GM12878 (cell line): ENCODE results near the gene AP1M1.

Experiments used
- BHLHE40 ChIP-seq, 2 experiments: fragments of 450-650 bp in 1 of 2; IDR thresholded peaks; 2 replicates each; pipeline ENCODE4 v1.6.1; 2011 to 2017; ENCODE audit warnings: low read depth in 2 of 2, borderline replicate concordance in 1 of 2, improper control_type of control experiment in 1 of 2, low read length in 1 of 2, mild to moderate bottlenecking in 1 of 2
- CHD4 ChIP-seq: fragments of 200-600 bp; sonication (generic); IDR thresholded peaks from 2 replicates; pipeline ENCODE4 v1.6.1; 2016; ENCODE audit warnings: mild to moderate bottlenecking
- E2F4 ChIP-seq: IDR thresholded peaks from 2 replicates; pipeline ENCODE4 v1.6.1; 2012; ENCODE audit warnings: low read depth, low read length, improper control_type of control experiment
- FOXK2 ChIP-seq: fragments of 450-650 bp; IDR thresholded peaks from 2 replicates; pipeline ENCODE4 v1.6.1; 2017; ENCODE audit warnings: mild to moderate bottlenecking, moderate library complexity
- POLR2A ChIP-seq: IDR thresholded peaks from 2 replicates; pipeline ENCODE4 v1.6.1; 2011; ENCODE audit warnings: low read depth, mild to moderate bottlenecking, low read length
- RELA ChIP-seq: fragments of 450-650 bp; IDR thresholded peaks from 2 replicates; pipeline ENCODE4 v1.8.0; 2014; ENCODE audit warnings: borderline replicate concordance; ENCODE audit not compliant: partially characterized antibody
- RFX5 ChIP-seq: IDR thresholded peaks from 2 replicates; pipeline ENCODE4 v1.6.1; 2011; ENCODE audit warnings: low read depth, low read length, improper control_type of control experiment
- SUZ12 ChIP-seq: fragments of 200-600 bp; sonication (generic); IDR thresholded peaks from one replicate; pipeline ENCODE4 v1.6.1; 2018; ENCODE audit warnings: antibody characterized with exemption, mild to moderate bottlenecking; ENCODE audit not compliant: unreplicated experiment
- TF ChIP-seq, protein P1 (sequence below): IDR thresholded peaks from 2 replicates; pipeline ENCODE4 v1.6.1; 2012; ENCODE audit warnings: mild to moderate bottlenecking, low read depth, low read length

GRCh38 chr19:16180611-16181010 lies 17.1 kb upstream of the AP1M1 start:
- TF ChIP-seq RFX5: no peak
- no peak for TF ChIP-seq BHLHE40 (IDR thresholded peaks at IDR 0.05; ENCODE audit: borderline replicate concordance in 1 of 2, low read depth in 2 of 2, low read length in 1 of 2)
- TF ChIP-seq, protein P1, sequence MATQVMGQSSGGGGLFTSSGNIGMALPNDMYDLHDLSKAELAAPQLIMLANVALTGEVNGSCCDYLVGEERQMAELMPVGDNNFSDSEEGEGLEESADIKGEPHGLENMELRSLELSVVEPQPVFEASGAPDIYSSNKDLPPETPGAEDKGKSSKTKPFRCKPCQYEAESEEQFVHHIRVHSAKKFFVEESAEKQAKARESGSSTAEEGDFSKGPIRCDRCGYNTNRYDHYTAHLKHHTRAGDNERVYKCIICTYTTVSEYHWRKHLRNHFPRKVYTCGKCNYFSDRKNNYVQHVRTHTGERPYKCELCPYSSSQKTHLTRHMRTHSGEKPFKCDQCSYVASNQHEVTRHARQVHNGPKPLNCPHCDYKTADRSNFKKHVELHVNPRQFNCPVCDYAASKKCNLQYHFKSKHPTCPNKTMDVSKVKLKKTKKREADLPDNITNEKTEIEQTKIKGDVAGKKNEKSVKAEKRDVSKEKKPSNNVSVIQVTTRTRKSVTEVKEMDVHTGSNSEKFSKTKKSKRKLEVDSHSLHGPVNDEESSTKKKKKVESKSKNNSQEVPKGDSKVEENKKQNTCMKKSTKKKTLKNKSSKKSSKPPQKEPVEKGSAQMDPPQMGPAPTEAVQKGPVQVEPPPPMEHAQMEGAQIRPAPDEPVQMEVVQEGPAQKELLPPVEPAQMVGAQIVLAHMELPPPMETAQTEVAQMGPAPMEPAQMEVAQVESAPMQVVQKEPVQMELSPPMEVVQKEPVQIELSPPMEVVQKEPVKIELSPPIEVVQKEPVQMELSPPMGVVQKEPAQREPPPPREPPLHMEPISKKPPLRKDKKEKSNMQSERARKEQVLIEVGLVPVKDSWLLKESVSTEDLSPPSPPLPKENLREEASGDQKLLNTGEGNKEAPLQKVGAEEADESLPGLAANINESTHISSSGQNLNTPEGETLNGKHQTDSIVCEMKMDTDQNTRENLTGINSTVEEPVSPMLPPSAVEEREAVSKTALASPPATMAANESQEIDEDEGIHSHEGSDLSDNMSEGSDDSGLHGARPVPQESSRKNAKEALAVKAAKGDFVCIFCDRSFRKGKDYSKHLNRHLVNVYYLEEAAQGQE: no peak
- no peak for TF ChIP-seq POLR2A
- TF ChIP-seq SUZ12: no peak
- no peak for TF ChIP-seq RELA
- no peak for TF ChIP-seq CHD4
- no peak for TF ChIP-seq FOXK2
- no peak for TF ChIP-seq E2F4
